Keratinocyte (primary cell): ENCODE results near the gene VTI1A.

Experiments
- CTCF ChIP-seq, 3 experiments: IDR thresholded peaks in 1 of 3; conservative IDR thresholded peaks in 1 of 3; optimal IDR thresholded peaks in 1 of 3; 2 replicates in 2 of 3; 3 replicates in 1 of 3; pipeline versions ENCODE3 to v1.5.1; 2011; ENCODE audit warnings: low read length in 3 of 3, mild to moderate bottlenecking in 3 of 3, moderate library complexity in 2 of 3, control low read depth in 1 of 3, inconsistent platforms in 1 of 3; ENCODE audit not compliant: insufficient read depth in 2 of 3; ENCODE audit errors: extremely low read depth in 1 of 3
- EZH2 ChIP-seq: IDR thresholded peaks from one replicate; pipeline ENCODE4 v1.6.1; 2012; ENCODE audit warnings: inconsistent platforms, mild to moderate bottlenecking, low read length, moderate library complexity

DNA sequence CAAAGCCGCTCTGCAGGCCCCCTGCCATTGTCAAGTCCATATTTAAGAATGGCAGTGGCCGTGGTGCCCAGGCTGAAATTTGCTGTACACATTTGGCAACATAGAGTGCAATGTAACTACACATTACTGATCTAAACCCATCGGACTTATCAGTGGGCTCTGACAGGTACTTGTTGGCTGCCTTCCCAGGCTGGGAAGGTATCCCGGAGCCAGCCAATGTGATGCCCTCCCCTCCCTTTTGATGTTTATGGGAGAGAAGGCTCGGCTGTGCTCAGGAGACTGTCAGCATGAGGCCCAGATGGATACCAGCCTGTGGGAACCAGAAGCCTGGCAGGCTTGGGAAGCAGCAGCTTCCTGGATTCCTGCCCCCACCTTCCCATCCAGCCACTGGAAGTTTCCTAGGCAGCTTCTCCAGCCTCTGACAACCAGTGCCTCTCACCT, 357.0 kb downstream of the VTI1A start:
- TF ChIP-seq CTCF (optimal IDR thresholded peaks at IDR 0.05 in 1 of 3, IDR thresholded peaks at IDR 0.05 in 1 of 3, conservative IDR thresholded peaks at IDR 0.05 in 1 of 3; ENCODE audit: extremely low read depth in 1 of 3, insufficient read depth in 2 of 3, low read length in 3 of 3), result no peak
- TF ChIP-seq EZH2, result no peak
